ENCODE data around the gene ODC1. TPM values are rescaled to one million over a fixed set of nuclear protein-coding genes. Genes with fewer than 3 reads are reported as not detected.

The ODC1 gene
- total RNA-seq, 1 experiment from 2014 or later: 277 TPM

GRCh38 chr2:10422251-10422650 is 25.9 kb downstream of the ODC1 start:
- no peaks in the 10 kb centered on the region; the same call in 1 of the 2 replicates for H3K36me3 ChIP-seq (ENCODE audit: control insufficient read depth, insufficient read depth, low read length)
- Mint-ChIP-seq H3K4me1 (ENCODE audit: low read depth, unreplicated experiment) (peaks cover 6% of the 10 kb centered on the region), H3K9me3 (ENCODE audit: unreplicated experiment) (no peaks in the 10 kb centered on the region), H3K27ac (ENCODE audit: unreplicated experiment) (no peak overlapping the region), H3K4me3 (ENCODE audit: unreplicated experiment) (no peak overlapping the region), H3K27me3 (ENCODE audit: insufficient read depth, unreplicated experiment) (no peaks in the 10 kb centered on the region), H3K36me3 (ENCODE audit: insufficient read depth, unreplicated experiment) (no peaks in the 10 kb centered on the region)
- H3K27me3 ChIP-seq (replicated peaks; ENCODE audit: control insufficient read depth, insufficient read depth, low read length): no peaks in the 10 kb centered on the region
- H3K4me1 ChIP-seq: peaks cover 9% of the 10 kb centered on the region
- intact Hi-C loops (cut with micrococcal nuclease; ENCODE audit: unreplicated experiment): no loop called here
- BruUV-seq (replicated peaks): no TSS peak
- no peak for TF ChIP-seq CTCF (IDR thresholded peaks at IDR 0.05; ENCODE audit: insufficient read depth in 1 of 2, low read depth in 1 of 2, low read length in 1 of 2, severe bottlenecking in 1 of 2, unreplicated experiment in 1 of 2)
- ChIA-PET POLR2A (no interaction called here), CTCF (no interaction called here)
- no peaks in the 10 kb centered on the region for H3K9me3 ChIP-seq
- H3K4me3 ChIP-seq (ENCODE audit: low read depth, low read length): no peak overlapping the region
- no peak for DNase-seq

GRCh38 chr2:10419553-10420257 is 28.4 kb downstream of the ODC1 start:
- H3K27ac Mint-ChIP-seq (ENCODE audit: unreplicated experiment): no peak overlapping the region
- Histone ChIP-seq H3K9me3 (no peaks in the 10 kb centered on the region), H3K27me3 (replicated peaks; ENCODE audit: control insufficient read depth, insufficient read depth, low read length) (no peaks in the 10 kb centered on the region), H3K36me3 (ENCODE audit: control insufficient read depth, insufficient read depth, low read length) (no peaks in the 10 kb centered on the region; the same call in 1 of the 2 replicates), H3K4me1 (peaks cover 14% of the 10 kb centered on the region), H3K4me3 (ENCODE audit: low read depth, low read length) (no peak overlapping the region)
- no TSS peak for BruUV-seq (replicated peaks)
- no peak for DNase-seq
- ChIA-PET POLR2A (no interaction called here), CTCF (interaction anchor here (1.1 to 3.7 kb wide), 2 partner anchors 10 to 15 kb away, joined by 5 to 27 read pairs; no protein-coding TSS in a partner anchor)
- peaks cover 14% of the 10 kb centered on the region for H3K4me1 Mint-ChIP-seq (ENCODE audit: low read depth, unreplicated experiment)
- peaks cover 6% of the 10 kb centered on the region for H3K36me3 Mint-ChIP-seq (ENCODE audit: insufficient read depth, unreplicated experiment)
- intact Hi-C loops (cut with micrococcal nuclease; ENCODE audit: unreplicated experiment): no loop called here
- no peak overlapping the region for H3K4me3 Mint-ChIP-seq (ENCODE audit: unreplicated experiment)
- H3K9me3 Mint-ChIP-seq (ENCODE audit: unreplicated experiment): no peaks in the 10 kb centered on the region
- no peak for TF ChIP-seq CTCF (IDR thresholded peaks at IDR 0.05; ENCODE audit: insufficient read depth in 1 of 2, low read depth in 1 of 2, low read length in 1 of 2, severe bottlenecking in 1 of 2, unreplicated experiment in 1 of 2)
- H3K27me3 Mint-ChIP-seq (ENCODE audit: insufficient read depth, unreplicated experiment): no peaks in the 10 kb centered on the region

GRCh38 chr2:10417551-10418335 is 30.4 kb downstream of the ODC1 start:
- BruUV-seq (replicated peaks): no TSS peak
- POLR2A ChIA-PET: interaction anchor here (0.6 kb wide), 1 partner anchor 95 kb away, joined by 3 read pairs; no protein-coding TSS in a partner anchor
- H3K27me3 ChIP-seq (replicated peaks; ENCODE audit: control insufficient read depth, insufficient read depth, low read length): no peaks in the 10 kb centered on the region
- CTCF ChIA-PET: interaction anchor here (1.4 to 3.7 kb wide), 3 partner anchors 9 to 17 kb away, joined by 3 to 27 read pairs (median 10); no protein-coding TSS in a partner anchor
- Mint-ChIP-seq H3K27me3 (ENCODE audit: insufficient read depth, unreplicated experiment) (no peaks in the 10 kb centered on the region), H3K36me3 (ENCODE audit: insufficient read depth, unreplicated experiment) (peaks cover 10% of the 10 kb centered on the region), H3K27ac (ENCODE audit: unreplicated experiment) (peak overlapping the region; percentile 31), H3K4me1 (ENCODE audit: low read depth, unreplicated experiment) (peaks cover 14% of the 10 kb centered on the region), H3K4me3 (ENCODE audit: unreplicated experiment) (no peak overlapping the region), H3K9me3 (ENCODE audit: unreplicated experiment) (no peaks in the 10 kb centered on the region)
- intact Hi-C loops (cut with micrococcal nuclease; ENCODE audit: unreplicated experiment): no loop called here
- no peak for TF ChIP-seq CTCF (IDR thresholded peaks at IDR 0.05; ENCODE audit: insufficient read depth in 1 of 2, low read depth in 1 of 2, low read length in 1 of 2, severe bottlenecking in 1 of 2, unreplicated experiment in 1 of 2)
- peak; percentile 62 to 76 for DNase-seq
- peaks cover 14% of the 10 kb centered on the region for H3K4me1 ChIP-seq
- H3K9me3 ChIP-seq: no peaks in the 10 kb centered on the region
- no peak overlapping the region for H3K4me3 ChIP-seq (ENCODE audit: low read depth, low read length)
- no peaks in the 10 kb centered on the region; the same call in 1 of the 2 replicates for H3K36me3 ChIP-seq (ENCODE audit: control insufficient read depth, insufficient read depth, low read length)
